Natural killer cell treated with Interleukin-12 subunit alpha and Interleukin-12 subunit beta and Interleukin-15 and Interleukin-18, amount 100 ng/mL, for 72 hours (primary cell): ENCODE data around the gene SAMD5. TPM values are rescaled to one million over a fixed set of nuclear protein-coding genes. Genes with fewer than 3 reads are reported as not detected.

Experiments used
- ATAC-seq, 2 donors: fragments of 150-1000 bp; cut with Tn5 transposase in 1 of 2; sonication (Bioruptor Pico), chemical (Tn5 transposase) in 1 of 2; 2 replicates each; pipeline ENCODE4 v1.10.0; 2021
- DNase-seq: peaks from one replicate; pipeline ENCODE4 v3.0.0; 2022; ENCODE audit warnings: low spot score
- H3K27ac Mint-ChIP-seq, 2 donors: 1 replicate in 1 of 2; 2 replicates in 1 of 2; pipeline ENCODE4 v1.8.0; 2022; ENCODE audit warnings: mixed read lengths in 2 of 2, mild to moderate bottlenecking in 1 of 2, moderate library complexity in 1 of 2
- H3K27me3 Mint-ChIP-seq, 2 donors: 1 replicate in 1 of 2; 2 replicates in 1 of 2; pipeline ENCODE4 v1.8.0; 2022; ENCODE audit warnings: mixed read lengths in 2 of 2
- H3K36me3 Mint-ChIP-seq: one replicate; pipeline ENCODE4 v1.8.0; 2022; ENCODE audit warnings: mixed read lengths
- H3K4me1 Mint-ChIP-seq, 2 donors: 1 replicate in 1 of 2; 2 replicates in 1 of 2; pipeline ENCODE4 v1.8.0; 2022; ENCODE audit warnings: low read depth in 2 of 2, mixed read lengths in 2 of 2, mild to moderate bottlenecking in 1 of 2
- H3K4me3 Mint-ChIP-seq: one replicate; pipeline ENCODE4 v1.8.0; 2022; ENCODE audit warnings: mixed read lengths
- H3K9me3 Mint-ChIP-seq: 2 replicates; pipeline ENCODE4 v1.8.0; 2022; ENCODE audit warnings: mixed read lengths
- total RNA-seq, 2 donors: library from RNA; stranded (reverse); gene quantifications; one replicate each; pipeline ENCODE4 v1.2.3, GENCODE V29; 2022

SAMD5 gene
- total RNA-seq, 2 donors from 2014 or later: not detected

DNA sequence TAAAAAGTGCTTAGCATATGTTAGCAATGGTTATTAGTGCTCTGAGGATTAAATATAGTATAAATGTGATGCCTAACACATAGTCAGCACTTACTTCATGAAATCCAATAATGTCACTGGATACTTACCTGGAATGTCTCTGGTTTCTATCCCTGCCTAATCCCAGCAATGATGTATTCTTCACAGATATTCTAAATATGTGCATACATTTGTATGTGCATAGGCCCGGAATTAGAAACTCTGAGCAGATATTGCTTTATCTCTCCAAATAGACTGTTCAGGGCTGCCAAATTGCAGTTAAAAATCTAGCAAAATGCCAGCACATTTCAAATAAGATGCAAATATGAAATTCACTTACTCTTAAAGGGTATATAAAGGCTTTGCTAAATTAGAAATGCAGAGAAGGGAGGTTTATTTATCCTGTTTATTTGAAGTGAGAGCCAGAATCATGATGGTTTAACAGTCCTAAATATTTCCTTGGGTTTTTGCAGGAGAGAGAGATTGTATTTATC is 81.3 kb downstream of the SAMD5 start:
- Mint-ChIP-seq H3K4me1 (no peaks in the 10 kb centered on the region), H3K9me3 (no peaks in the 10 kb centered on the region), H3K4me3 (no peak overlapping the region), H3K27ac (no peak overlapping the region), H3K27me3 (no peaks in the 10 kb centered on the region), H3K36me3 (no peaks in the 10 kb centered on the region)
- DNase-seq (no peak), ATAC-seq (no peak)

DNA sequence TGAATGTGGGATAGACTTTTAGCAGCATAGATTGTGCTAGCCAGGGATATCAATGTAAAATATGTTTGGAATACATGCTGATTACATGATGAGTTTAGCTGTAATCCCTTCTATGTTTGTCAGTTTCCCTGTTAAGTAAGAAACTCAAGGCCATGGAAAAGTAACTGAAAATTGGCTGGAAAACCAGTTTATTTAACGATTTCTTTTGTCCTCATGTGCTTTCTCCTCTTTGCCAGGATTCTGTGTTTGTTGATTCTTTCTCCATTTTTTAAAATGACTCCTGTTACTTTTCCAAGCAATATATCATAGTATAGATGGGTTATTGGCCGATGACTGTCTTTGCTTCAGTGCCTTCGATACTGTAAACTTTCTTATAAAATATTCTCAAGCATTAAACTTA is 87.5 kb downstream of the SAMD5 start:
- Mint-ChIP-seq H3K4me1 (no peaks in the 10 kb centered on the region), H3K36me3 (no peaks in the 10 kb centered on the region), H3K27ac (no peak overlapping the region), H3K4me3 (no peak overlapping the region), H3K9me3 (no peaks in the 10 kb centered on the region), H3K27me3 (peaks cover 0 to 7% of the 10 kb centered on the region in 2 donors)
- DNase-seq (no peak), ATAC-seq (no peak)

DNA sequence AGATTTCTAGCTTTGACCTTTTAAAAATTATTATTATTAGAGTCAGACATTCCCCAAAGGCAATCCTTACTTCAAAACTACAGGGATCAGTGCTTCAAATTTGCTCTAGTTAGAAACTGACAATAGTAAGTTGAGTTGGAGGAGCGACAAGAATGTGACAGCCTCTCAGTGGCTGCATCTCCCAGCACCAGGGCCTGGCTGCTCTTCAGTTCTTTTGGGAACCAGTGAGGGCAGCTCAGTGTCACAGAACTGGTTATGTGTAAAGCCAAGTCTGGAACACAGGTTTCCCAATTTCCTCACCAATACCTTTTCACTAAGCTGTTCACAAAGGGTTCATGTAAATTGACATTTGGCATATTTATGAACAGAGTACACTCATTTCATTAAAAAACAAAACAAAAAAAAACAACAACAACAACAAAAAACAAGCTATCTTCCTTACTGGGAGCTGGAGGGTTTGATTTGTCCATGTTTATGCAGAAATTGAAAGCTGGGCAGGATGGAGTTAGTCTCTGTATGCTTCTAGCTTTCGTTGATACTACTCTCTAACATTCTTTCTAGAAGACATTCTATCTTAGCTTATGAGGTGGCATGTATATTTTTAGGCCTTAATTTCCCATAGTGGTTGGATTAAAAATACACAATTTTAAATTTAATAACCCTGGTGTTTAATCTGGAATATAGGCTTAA is 95.0 kb downstream of the SAMD5 start:
- Mint-ChIP-seq H3K4me3 (no peak overlapping the region), H3K4me1 (no peaks in the 10 kb centered on the region), H3K9me3 (peaks cover 3% of the 10 kb centered on the region), H3K27me3 (no peaks in the 10 kb centered on the region), H3K36me3 (no peaks in the 10 kb centered on the region), H3K27ac (no peak overlapping the region)
- DNase-seq: no peak
- no peak for ATAC-seq

DNA sequence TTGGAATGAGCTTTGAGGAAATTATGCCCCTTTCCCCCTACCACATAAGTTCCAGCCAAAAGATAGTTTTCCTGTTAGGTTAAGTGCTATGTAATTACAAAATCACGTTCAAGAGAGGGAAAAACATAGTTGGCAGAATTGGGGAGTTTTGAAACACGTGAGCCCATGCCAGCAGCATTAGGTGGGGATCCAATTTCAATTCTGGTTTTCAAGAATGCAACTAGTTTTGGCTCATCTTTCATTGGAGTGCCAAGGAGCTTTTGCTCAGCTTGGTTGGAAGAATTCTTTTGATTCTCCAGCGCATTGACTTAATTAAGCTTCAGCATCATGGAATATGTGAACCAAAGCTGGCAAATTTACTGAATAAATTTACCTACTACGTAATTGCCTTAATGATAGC is 95.9 kb downstream of the SAMD5 start:
- DNase-seq (no peak), ATAC-seq (no peak)
- H3K27ac Mint-ChIP-seq: no peak overlapping the region
- H3K4me3 Mint-ChIP-seq: no peak overlapping the region
- H3K9me3 Mint-ChIP-seq: peaks cover 3% of the 10 kb centered on the region
- H3K27me3 Mint-ChIP-seq: no peaks in the 10 kb centered on the region
- no peaks in the 10 kb centered on the region for H3K36me3 Mint-ChIP-seq
- no peaks in the 10 kb centered on the region for H3K4me1 Mint-ChIP-seq

DNA sequence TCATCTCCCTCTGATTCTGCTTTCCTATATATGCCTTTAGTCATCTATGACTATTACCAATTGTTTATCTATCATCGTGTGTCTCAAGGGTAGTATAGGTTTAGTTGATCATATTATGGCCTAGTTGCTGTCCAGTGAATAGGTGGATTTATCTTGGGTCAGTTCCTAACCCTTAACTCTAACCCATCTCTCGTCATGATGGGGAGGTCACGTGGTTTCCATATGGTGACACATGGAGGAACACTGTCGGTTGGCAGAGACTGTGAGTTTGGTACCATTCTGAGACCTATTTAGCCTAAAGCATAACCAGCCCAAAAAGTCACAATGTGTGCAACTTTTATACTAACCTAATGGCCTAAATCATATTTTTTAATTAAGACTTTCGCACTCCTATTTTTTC is 103.5 kb downstream of the SAMD5 start:
- no peak overlapping the region for H3K27ac Mint-ChIP-seq
- H3K4me3 Mint-ChIP-seq: no peak overlapping the region
- H3K27me3 Mint-ChIP-seq: no peaks in the 10 kb centered on the region
- H3K36me3 Mint-ChIP-seq: no peaks in the 10 kb centered on the region
- DNase-seq: no peak
- H3K4me1 Mint-ChIP-seq: no peaks in the 10 kb centered on the region
- ATAC-seq: no peak
- H3K9me3 Mint-ChIP-seq: peaks cover 10% of the 10 kb centered on the region

DNA sequence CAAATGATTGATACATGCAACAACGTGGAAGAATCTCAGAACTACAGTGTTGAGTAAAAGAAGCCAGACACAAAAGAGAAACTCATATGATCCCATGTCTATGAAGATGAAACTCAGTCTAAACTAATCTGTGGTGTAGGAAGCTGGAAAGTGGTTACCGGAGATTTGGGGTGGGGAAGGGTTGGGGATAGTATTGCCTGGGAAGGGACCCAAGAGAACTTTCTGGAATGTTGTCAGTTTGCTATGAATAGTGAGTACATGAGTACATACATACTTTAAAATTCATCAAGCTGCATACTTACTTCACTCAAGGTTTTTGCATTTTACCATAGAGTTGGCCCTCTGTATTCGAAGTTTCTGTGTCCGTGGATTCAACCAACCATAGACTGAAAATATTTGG is 106.0 kb downstream of the SAMD5 start:
- Mint-ChIP-seq H3K4me1 (no peaks in the 10 kb centered on the region), H3K36me3 (no peaks in the 10 kb centered on the region)
- ATAC-seq: no peak

DNA sequence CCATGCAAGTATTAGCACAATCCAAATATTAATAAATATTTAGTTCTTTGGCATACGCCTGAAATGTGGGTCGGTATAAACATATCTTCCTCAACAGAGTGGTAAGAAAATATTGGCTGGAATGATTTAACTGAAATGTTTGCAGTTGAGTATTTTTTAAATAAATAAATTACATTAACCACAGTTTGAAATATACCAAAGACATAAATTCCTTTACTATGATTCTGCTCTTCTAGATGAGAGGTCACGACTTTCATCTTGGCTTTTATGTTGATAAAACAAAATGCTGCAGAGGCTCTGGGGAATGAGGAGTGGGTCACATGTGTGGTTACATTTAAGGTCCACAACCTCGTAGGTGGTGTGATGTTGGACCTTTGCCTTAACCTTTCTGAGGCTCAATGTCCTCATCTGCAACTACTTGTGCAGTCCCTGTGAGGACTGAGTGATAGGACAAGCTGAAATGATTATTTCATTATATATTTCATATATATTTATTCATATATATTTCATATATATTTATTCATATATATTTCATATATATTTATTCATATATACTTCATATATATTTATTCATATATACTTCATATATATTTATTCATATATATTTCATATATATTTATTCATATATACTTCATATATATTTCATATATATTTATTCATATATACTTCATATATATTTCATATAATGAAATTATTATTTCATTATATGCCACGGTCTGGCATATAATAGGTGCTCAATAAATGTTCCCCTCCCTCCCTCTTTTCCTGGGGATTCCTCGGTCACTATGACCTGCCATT is 107.4 kb downstream of the SAMD5 start:
- H3K4me1 Mint-ChIP-seq: no peaks in the 10 kb centered on the region
- no peaks in the 10 kb centered on the region for H3K27me3 Mint-ChIP-seq
- no peak overlapping the region for H3K4me3 Mint-ChIP-seq
- DNase-seq: no peak
- H3K36me3 Mint-ChIP-seq: no peaks in the 10 kb centered on the region
- no peak overlapping the region for H3K27ac Mint-ChIP-seq
- peaks cover 4% of the 10 kb centered on the region for H3K9me3 Mint-ChIP-seq
- no peak for ATAC-seq

More for the DNA sequence above, 106.0 kb downstream of the SAMD5 start:
- Mint-ChIP-seq H3K9me3 (peaks cover 7% of the 10 kb centered on the region), H3K27me3 (no peaks in the 10 kb centered on the region), H3K4me3 (no peak overlapping the region), H3K27ac (no peak overlapping the region)
- no peak for DNase-seq

DNA sequence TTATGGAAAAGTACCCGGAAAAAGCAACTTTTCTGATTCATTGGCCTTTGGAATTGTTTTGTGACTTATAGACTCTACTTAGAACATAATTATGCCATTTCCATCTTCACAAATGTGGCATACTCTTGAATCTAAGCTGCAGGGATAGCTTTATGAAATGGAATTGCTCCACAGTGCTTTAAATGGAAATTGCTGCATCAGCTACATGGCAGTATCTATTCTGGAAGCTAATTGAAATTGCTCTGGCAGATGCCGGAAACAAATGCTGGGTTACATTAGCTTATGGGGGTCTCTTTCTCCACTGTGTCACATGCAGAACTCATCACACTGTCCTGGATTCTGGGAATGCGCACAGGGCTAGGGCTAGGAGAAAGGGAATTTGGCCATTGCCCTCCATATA is 108.9 kb downstream of the SAMD5 start:
- H3K27me3 Mint-ChIP-seq: no peaks in the 10 kb centered on the region
- H3K36me3 Mint-ChIP-seq: no peaks in the 10 kb centered on the region
- peaks cover 4% of the 10 kb centered on the region for H3K9me3 Mint-ChIP-seq
- no peak overlapping the region for H3K27ac Mint-ChIP-seq
- DNase-seq (no peak), ATAC-seq (no peak)
- no peak overlapping the region for H3K4me3 Mint-ChIP-seq
- no peaks in the 10 kb centered on the region for H3K4me1 Mint-ChIP-seq

DNA sequence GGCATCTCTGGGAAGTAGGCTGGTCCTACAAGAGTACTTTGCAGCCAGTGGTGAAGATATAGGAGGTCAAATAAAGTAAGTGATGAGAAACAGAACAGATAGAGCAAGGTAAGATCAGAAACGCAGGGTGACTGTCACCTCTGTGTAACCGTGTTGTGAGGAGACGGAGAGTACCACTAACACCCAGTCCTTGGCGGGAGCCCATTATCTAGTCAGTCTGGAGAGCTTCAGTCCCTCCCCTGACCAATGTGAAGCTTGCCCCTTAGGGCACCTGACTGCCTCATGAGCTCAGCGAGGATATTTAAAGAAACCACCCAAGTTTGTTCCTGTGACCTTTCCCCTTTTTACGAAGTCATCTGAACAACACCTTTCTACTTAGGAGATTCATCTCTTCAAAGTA is 110.0 kb downstream of the SAMD5 start:
- H3K4me1 Mint-ChIP-seq: no peaks in the 10 kb centered on the region
- H3K27ac Mint-ChIP-seq: no peak overlapping the region
- no peaks in the 10 kb centered on the region for H3K27me3 Mint-ChIP-seq
- H3K36me3 Mint-ChIP-seq: no peaks in the 10 kb centered on the region
- DNase-seq (no peak), ATAC-seq (no peak)
- H3K9me3 Mint-ChIP-seq: no peaks in the 10 kb centered on the region
- no peak overlapping the region for H3K4me3 Mint-ChIP-seq

DNA sequence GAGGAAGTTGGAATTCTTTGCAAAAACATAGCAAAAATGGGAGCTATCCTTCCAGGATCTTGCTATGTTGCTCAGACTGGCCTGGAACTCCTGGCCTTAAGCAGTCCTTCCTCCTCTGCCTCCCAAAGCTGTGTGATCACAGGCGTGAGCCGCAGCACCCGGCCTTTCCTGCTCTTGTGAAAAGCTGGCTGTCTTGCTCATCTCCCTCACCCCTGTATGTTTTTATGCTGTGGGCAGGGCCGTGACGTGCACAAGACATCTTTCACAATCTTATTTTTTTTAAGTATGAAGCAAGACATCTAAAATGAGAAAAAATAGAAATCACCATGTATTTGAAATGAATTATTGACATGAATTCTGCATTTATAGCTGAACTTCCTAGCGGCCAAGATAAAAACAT is 110.4 kb downstream of the SAMD5 start:
- Mint-ChIP-seq H3K9me3 (no peaks in the 10 kb centered on the region), H3K27ac (no peak overlapping the region), H3K4me3 (no peak overlapping the region), H3K27me3 (no peaks in the 10 kb centered on the region), H3K4me1 (no peaks in the 10 kb centered on the region), H3K36me3 (no peaks in the 10 kb centered on the region)
- ATAC-seq (no peak), DNase-seq (no peak)
